SK-N-SH treated with all-trans-retinoic acid at 6 μM for 48 hours (cell line): ENCODE results near the gene HLTF.

Experiments
- ARNTL ChIP-seq: fragments of 450-650 bp; formaldehyde crosslinking; IDR thresholded peaks from 2 replicates; pipeline ENCODE4 v1.5.0; 2020; ENCODE audit warnings: low read depth, mild to moderate bottlenecking, moderate library complexity, borderline replicate concordance
- BACH2 ChIP-seq: fragments of 250-450 bp; sonication (Bioruptor Pico); IDR thresholded peaks from 2 replicates; pipeline ENCODE4 v1.9.0; 2021; ENCODE audit warnings: mild to moderate bottlenecking, borderline replicate concordance
- CREB5 ChIP-seq: fragments of 250-450 bp; sonication (Bioruptor Pico); IDR thresholded peaks from 2 replicates; pipeline ENCODE4 v1.5.1; 2020; ENCODE audit warnings: low read depth, mild to moderate bottlenecking, moderate library complexity
- CSDC2 ChIP-seq: fragments of 250-450 bp; sonication (Bioruptor Pico); IDR thresholded peaks from 2 replicates; pipeline ENCODE4 v1.5.0; 2020; ENCODE audit warnings: mild to moderate bottlenecking, moderate library complexity
- GLIS3 ChIP-seq: fragments of 250-450 bp; sonication (Bioruptor Pico); IDR thresholded peaks from 2 replicates; pipeline ENCODE4 v1.5.0; 2020; ENCODE audit warnings: mild to moderate bottlenecking, moderate library complexity
- OSR1 ChIP-seq: fragments of 250-450 bp; sonication (Bioruptor Pico); IDR thresholded peaks from 2 replicates; pipeline ENCODE4 v1.8.0; 2022; ENCODE audit warnings: moderate library complexity, mild to moderate bottlenecking, inconsistent platforms
- RARB ChIP-seq: fragments of 250-450 bp; sonication (Bioruptor Pico); IDR thresholded peaks from 2 replicates; pipeline ENCODE4 v1.8.0; 2021; ENCODE audit warnings: mild to moderate bottlenecking, moderate library complexity
- TCF4 ChIP-seq: fragments of 250-450 bp; sonication (Bioruptor Pico); IDR thresholded peaks from 2 replicates; pipeline ENCODE4 v1.8.0; 2021; ENCODE audit warnings: mild to moderate bottlenecking, moderate library complexity, borderline replicate concordance
- TOX ChIP-seq: fragments of 250-450 bp; sonication (Bioruptor Pico); IDR thresholded peaks from 2 replicates; pipeline ENCODE4 v1.8.0; 2021; ENCODE audit warnings: mild to moderate bottlenecking, moderate library complexity, borderline replicate concordance
- ZC3H10 ChIP-seq: fragments of 250-450 bp; sonication (Bioruptor Pico); IDR thresholded peaks from 2 replicates; pipeline ENCODE4 v1.5.1; 2021; ENCODE audit warnings: mild to moderate bottlenecking, moderate library complexity
- ZFP3 ChIP-seq: fragments of 250-450 bp; sonication (Bioruptor Pico); IDR thresholded peaks from 2 replicates; pipeline ENCODE4 v1.5.0; 2020; ENCODE audit warnings: mild to moderate bottlenecking, moderate library complexity
- ZFP30 ChIP-seq: fragments of 450-650 bp; formaldehyde crosslinking; IDR thresholded peaks from 2 replicates; pipeline ENCODE4 v1.5.0; 2022; ENCODE audit warnings: mild to moderate bottlenecking, moderate library complexity
- TF ChIP-seq, protein P1 (sequence below): fragments of 250-450 bp; sonication (Bioruptor Pico); IDR thresholded peaks from 2 replicates; pipeline ENCODE4 v1.8.0; 2020; ENCODE audit warnings: mild to moderate bottlenecking, moderate library complexity, borderline replicate concordance

DNA sequence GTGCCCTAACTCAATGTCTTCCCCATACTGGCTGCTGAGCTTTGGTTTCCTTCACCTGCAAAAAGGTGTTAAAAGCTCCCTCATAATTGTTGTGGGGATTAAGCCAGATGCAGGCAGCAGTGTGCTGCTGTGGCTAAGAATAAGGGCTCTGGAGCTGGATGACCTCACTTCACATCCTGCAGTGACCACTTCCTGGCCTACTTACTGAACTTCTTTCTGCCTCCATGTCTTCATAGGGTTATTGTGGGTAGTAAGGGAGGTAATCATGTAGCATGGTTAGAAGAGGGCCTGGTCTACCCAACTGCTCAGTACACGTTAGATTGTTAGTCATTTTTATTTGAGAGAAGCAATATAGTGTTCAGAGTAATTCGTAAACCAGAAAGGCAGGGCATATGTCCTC is 76.6 kb downstream of the HLTF start:
- no peak for TF ChIP-seq TOX
- no peak for TF ChIP-seq ARNTL (CRISPR knock-in tag)
- TF ChIP-seq, protein P1, sequence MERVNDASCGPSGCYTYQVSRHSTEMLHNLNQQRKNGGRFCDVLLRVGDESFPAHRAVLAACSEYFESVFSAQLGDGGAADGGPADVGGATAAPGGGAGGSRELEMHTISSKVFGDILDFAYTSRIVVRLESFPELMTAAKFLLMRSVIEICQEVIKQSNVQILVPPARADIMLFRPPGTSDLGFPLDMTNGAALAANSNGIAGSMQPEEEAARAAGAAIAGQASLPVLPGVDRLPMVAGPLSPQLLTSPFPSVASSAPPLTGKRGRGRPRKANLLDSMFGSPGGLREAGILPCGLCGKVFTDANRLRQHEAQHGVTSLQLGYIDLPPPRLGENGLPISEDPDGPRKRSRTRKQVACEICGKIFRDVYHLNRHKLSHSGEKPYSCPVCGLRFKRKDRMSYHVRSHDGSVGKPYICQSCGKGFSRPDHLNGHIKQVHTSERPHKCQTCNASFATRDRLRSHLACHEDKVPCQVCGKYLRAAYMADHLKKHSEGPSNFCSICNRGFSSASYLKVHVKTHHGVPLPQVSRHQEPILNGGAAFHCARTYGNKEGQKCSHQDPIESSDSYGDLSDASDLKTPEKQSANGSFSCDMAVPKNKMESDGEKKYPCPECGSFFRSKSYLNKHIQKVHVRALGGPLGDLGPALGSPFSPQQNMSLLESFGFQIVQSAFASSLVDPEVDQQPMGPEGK (CRISPR knock-in tag): no peak
- TF ChIP-seq CREB5: no peak
- TF ChIP-seq RARB (CRISPR knock-in tag): no peak
- no peak for TF ChIP-seq BACH2 (CRISPR knock-in tag)
- TF ChIP-seq ZFP30: no peak
- no peak for TF ChIP-seq OSR1 (CRISPR knock-in tag)
- TF ChIP-seq GLIS3 (CRISPR knock-in tag): no peak
- no peak for TF ChIP-seq ZFP3 (CRISPR knock-in tag)
- TF ChIP-seq TCF4 (CRISPR knock-in tag): no peak
- no peak for TF ChIP-seq CSDC2
- no peak for TF ChIP-seq ZC3H10
